ENCODE results near the gene CCDC177. TPM values are rescaled to one million over a fixed set of nuclear protein-coding genes. Genes with fewer than 3 reads are reported as not detected.

Gene CCDC177
- total and polyA plus RNA-seq, 2 of the 8 experiments (the other 6 are each of a cell fraction or from before 2014, with no cell fraction given), result 0.62 to 2.8 TPM

DNA sequence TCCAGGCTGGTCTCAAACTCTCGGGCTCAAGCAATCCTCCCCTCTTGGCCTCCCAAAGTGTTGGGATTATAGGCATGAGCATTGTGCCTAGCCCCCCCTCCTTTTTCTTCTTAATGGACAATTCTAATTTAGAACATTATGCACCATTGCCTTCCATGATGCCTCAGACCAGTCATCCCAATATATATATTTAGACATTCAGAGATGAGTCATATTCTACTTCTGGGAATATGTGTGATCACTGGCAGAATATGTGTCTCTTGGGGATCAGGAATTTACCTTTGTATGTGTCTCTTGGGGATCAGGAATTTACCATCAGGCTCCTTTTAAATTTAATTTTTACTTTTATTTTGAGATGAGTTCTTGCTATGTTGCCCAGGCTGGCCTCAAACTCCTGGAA is 7.5 kb upstream of the CCDC177 start (continued):
- TF ChIP-seq GTF2F1 (IDR thresholded peaks at IDR 0.05; ENCODE audit: borderline replicate concordance, low read depth, low read length) (no peak), RFX5 (IDR thresholded peaks at IDR 0.05; ENCODE audit: borderline replicate concordance, low read depth, low read length) (no peak)
